ENCODE data around the gene ITGA8. TPM values are rescaled to one million over a fixed set of nuclear protein-coding genes. Genes with fewer than 3 reads are reported as not detected.

ITGA8 gene
- total and polyA plus RNA-seq, 2 donors (not counting 1 experiment from before 2014, with no cell fraction given), result not detected

DNA sequence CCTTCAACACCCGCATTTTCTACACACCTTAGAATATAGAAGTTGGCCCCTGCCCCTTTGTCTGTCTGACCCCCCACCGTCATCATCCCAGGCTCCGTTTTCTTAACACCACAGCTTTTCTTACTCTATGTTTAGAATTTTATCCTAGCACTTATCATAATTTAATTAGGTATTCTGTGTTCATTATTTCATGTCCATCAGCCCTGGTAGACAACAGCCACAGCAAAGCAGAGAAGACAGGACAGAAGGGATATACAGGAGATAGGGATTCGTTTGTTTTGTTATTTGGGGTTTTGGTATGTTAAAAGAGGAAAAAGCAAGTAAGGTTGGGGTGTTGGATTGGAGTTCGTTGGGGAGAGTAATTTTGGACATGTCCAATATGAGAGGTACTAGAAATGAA is 48.8 kb downstream of the ITGA8 start:
- Histone ChIP-seq H3K4me3 (ENCODE audit: control extremely low read depth in 1 of 5, extremely low read depth in 1 of 5, insufficient read depth in 1 of 5, low read depth in 2 of 5, low read length in 4 of 5) (no peak overlapping the region), H3K9me3 (ENCODE audit: control extremely low read depth in 1 of 3, control insufficient read depth in 2 of 3, insufficient read depth in 1 of 3, low read length in 2 of 3) (peaks cover 0 to 1% (median 0%) of the 10 kb centered on the region in 3 donors), H3K4me2 (replicated peaks; ENCODE audit: low read depth, low read length, poor library complexity, severe bottlenecking) (no peak overlapping the region), H4K20me1 (ENCODE audit: control insufficient read depth, insufficient read depth, low read length, poor library complexity, severe bottlenecking) (no peaks in the 10 kb centered on the region), H3K27ac (ENCODE audit: low read length in 2 of 2) (no peak overlapping the region), H3K27me3 (replicated peaks in 1 of 4; ENCODE audit: control extremely low read depth in 1 of 4, control insufficient read depth in 3 of 4, insufficient read depth in 4 of 4, low read length in 3 of 4) (no peaks in the 10 kb centered on the region), H2AFZ (ENCODE audit: insufficient read depth, low read depth, low read length, poor library complexity, severe bottlenecking) (no peak overlapping the region), H3K36me3 (replicated peaks in 1 of 2; ENCODE audit: control extremely low read depth in 1 of 2, control insufficient read depth in 1 of 2, extremely low read depth in 1 of 2, insufficient read depth in 2 of 2, low read length in 1 of 2) (no peaks in the 10 kb centered on the region), H3K79me2 (ENCODE audit: control insufficient read depth, insufficient read depth, low read length) (no peaks in the 10 kb centered on the region), H3K4me1 (ENCODE audit: control insufficient read depth in 2 of 2, insufficient read depth in 2 of 2, low read length in 2 of 2) (no peaks in the 10 kb centered on the region), H3K9ac (ENCODE audit: low read length) (no peak overlapping the region)
- CTCF ChIA-PET, result no interaction called here
- POLR2A ChIA-PET, result no interaction called here
- no peaks in the 10 kb centered on the region for H3K4me1 Mint-ChIP-seq
- no CpG with 5 or more reads among the region's 5 CpGs for WGBS (ENCODE audit: insufficient coverage)
- no peaks in the 10 kb centered on the region for H3K27me3 Mint-ChIP-seq
- H3K9me3 Mint-ChIP-seq (ENCODE audit: insufficient read depth), result no peaks in the 10 kb centered on the region
- H3K27ac Mint-ChIP-seq, result no peak overlapping the region
- ATAC-seq (ENCODE audit: low read depth) (no peak), DNase-seq (no peak)
- no peak for TF ChIP-seq EZH2 (IDR thresholded peaks at IDR 0.05; ENCODE audit: borderline replicate concordance, insufficient read depth, low read depth, low read length, poor library complexity, severe bottlenecking)
- TF ChIP-seq, protein P1, sequence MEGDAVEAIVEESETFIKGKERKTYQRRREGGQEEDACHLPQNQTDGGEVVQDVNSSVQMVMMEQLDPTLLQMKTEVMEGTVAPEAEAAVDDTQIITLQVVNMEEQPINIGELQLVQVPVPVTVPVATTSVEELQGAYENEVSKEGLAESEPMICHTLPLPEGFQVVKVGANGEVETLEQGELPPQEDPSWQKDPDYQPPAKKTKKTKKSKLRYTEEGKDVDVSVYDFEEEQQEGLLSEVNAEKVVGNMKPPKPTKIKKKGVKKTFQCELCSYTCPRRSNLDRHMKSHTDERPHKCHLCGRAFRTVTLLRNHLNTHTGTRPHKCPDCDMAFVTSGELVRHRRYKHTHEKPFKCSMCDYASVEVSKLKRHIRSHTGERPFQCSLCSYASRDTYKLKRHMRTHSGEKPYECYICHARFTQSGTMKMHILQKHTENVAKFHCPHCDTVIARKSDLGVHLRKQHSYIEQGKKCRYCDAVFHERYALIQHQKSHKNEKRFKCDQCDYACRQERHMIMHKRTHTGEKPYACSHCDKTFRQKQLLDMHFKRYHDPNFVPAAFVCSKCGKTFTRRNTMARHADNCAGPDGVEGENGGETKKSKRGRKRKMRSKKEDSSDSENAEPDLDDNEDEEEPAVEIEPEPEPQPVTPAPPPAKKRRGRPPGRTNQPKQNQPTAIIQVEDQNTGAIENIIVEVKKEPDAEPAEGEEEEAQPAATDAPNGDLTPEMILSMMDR (IDR thresholded peaks at IDR 0.05), result no peak
- intact Hi-C loops (cut with micrococcal nuclease), result no loop called here
- H3K4me3 Mint-ChIP-seq, result no peak overlapping the region

DNA sequence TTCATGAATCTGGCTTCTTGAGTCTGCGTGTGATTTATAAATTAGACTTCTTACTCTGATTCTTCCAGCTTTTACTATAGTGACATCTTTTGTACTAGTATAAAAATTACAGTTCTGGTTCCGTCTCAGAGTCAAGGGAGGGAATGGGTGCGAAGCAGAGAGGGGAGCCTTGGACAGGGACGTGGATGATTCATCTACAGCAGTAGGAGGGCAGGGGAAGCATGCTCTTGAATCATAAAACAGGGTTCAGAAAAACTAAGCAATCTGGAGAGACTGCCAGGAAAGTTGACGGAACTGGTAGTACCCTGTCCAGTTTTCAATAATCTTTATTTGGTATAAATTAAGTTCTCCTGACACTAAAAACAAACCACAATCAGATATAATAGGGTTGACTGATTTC is 58.1 kb downstream of the ITGA8 start:
- H3K27ac ChIP-seq (ENCODE audit: low read length in 2 of 2), result no peak overlapping the region

More for the DNA sequence above, 58.1 kb downstream of the ITGA8 start:
- no peaks in the 10 kb centered on the region for H3K27me3 ChIP-seq (replicated peaks in 1 of 4; ENCODE audit: control extremely low read depth in 1 of 4, control insufficient read depth in 3 of 4, insufficient read depth in 4 of 4, low read length in 3 of 4)
- Mint-ChIP-seq H3K4me1 (no peaks in the 10 kb centered on the region), H3K27ac (no peak overlapping the region), H3K4me3 (no peak overlapping the region), H3K9me3 (ENCODE audit: insufficient read depth) (no peaks in the 10 kb centered on the region), H3K27me3 (no peaks in the 10 kb centered on the region)
- H3K79me2 ChIP-seq (ENCODE audit: control insufficient read depth, insufficient read depth, low read length), result no peaks in the 10 kb centered on the region
- intact Hi-C loops (cut with micrococcal nuclease), result no loop called here
- no peak for ATAC-seq (ENCODE audit: low read depth)
- H2AFZ ChIP-seq (ENCODE audit: insufficient read depth, low read depth, low read length, poor library complexity, severe bottlenecking), result no peak overlapping the region
- no peak overlapping the region for H3K9ac ChIP-seq (ENCODE audit: low read length)
- TF ChIP-seq, protein P1 (IDR thresholded peaks at IDR 0.05), result no peak
- TF ChIP-seq EZH2 (IDR thresholded peaks at IDR 0.05; ENCODE audit: borderline replicate concordance, insufficient read depth, low read depth, low read length, poor library complexity, severe bottlenecking), result no peak
- H3K9me3 ChIP-seq (ENCODE audit: control extremely low read depth in 1 of 3, control insufficient read depth in 2 of 3, insufficient read depth in 1 of 3, low read length in 2 of 3), result peaks cover 0 to 3% (median 0%) of the 10 kb centered on the region in 3 donors
- H3K4me3 ChIP-seq (ENCODE audit: control extremely low read depth in 1 of 5, extremely low read depth in 1 of 5, insufficient read depth in 1 of 5, low read depth in 2 of 5, low read length in 4 of 5), result no peak overlapping the region
- 60% methylated on average over 1 of the region's 5 CpGs for WGBS (ENCODE audit: insufficient coverage)
- H3K4me1 ChIP-seq (ENCODE audit: control insufficient read depth in 2 of 2, insufficient read depth in 2 of 2, low read length in 2 of 2), result no peaks in the 10 kb centered on the region
- DNase-seq, result no peak
- H4K20me1 ChIP-seq (ENCODE audit: control insufficient read depth, insufficient read depth, low read length, poor library complexity, severe bottlenecking), result no peaks in the 10 kb centered on the region
- POLR2A ChIA-PET, result no interaction called here
- no peaks in the 10 kb centered on the region for H3K36me3 ChIP-seq (replicated peaks in 1 of 2; ENCODE audit: control extremely low read depth in 1 of 2, control insufficient read depth in 1 of 2, extremely low read depth in 1 of 2, insufficient read depth in 2 of 2, low read length in 1 of 2)
- H3K4me2 ChIP-seq (replicated peaks; ENCODE audit: low read depth, low read length, poor library complexity, severe bottlenecking), result no peak overlapping the region
- CTCF ChIA-PET, result no interaction called here
